Gastroesophageal sphincter (tissue), 4 donors: ENCODE measurements around the gene ELAVL1. TPM values are rescaled to one million over a fixed set of nuclear protein-coding genes. Genes with fewer than 3 reads are reported as not detected.

ENCODE experiments used
- ATAC-seq: fragments of 150-250 bp; one replicate; pipeline ENCODE4 v1.9.1; 2016; ENCODE audit warnings: mild to moderate bottlenecking, moderate library complexity
- H3K27ac ChIP-seq, 4 donors: fragments of 200-600 bp; sonication (generic) in 3 of 4; 1 replicate in 3 of 4; 2 replicates in 1 of 4; pipeline ENCODE4 v1.5.1; 2016 to 2019
- H3K27me3 ChIP-seq: fragments of 200-600 bp; sonication (generic); one replicate; pipeline ENCODE4 v1.5.1; 2019
- H3K36me3 ChIP-seq, 2 donors: fragments of 200-600 bp; sonication (generic); one replicate each; pipeline ENCODE4 v1.5.1; 2019; ENCODE audit warnings: control low read depth in 1 of 2
- H3K4me1 ChIP-seq, 3 donors: fragments of 200-600 bp; sonication (generic); 1 replicate in 2 of 3; 2 replicates in 1 of 3; pipeline ENCODE4 v1.5.1; 2016 to 2019; ENCODE audit warnings: control low read depth in 2 of 3
- H3K4me3 ChIP-seq, 2 donors: fragments of 200-600 bp; sonication (generic); one replicate each; pipeline ENCODE4 v1.5.1; 2019; ENCODE audit warnings: mild to moderate bottlenecking in 1 of 2, moderate library complexity in 1 of 2
- H3K9me3 ChIP-seq, 3 donors: fragments of 200-600 bp; sonication (generic); one replicate each; pipeline ENCODE4 v1.5.1; 2017 to 2019; ENCODE audit warnings: control low read depth in 2 of 3
- EP300 ChIP-seq: sonication (generic); formaldehyde crosslinking; IDR thresholded peaks from one replicate; pipeline ENCODE4 v1.6.1; 2017; ENCODE audit warnings: antibody characterized with exemption, mild to moderate bottlenecking
- POLR2A ChIP-seq, 2 donors: fragments of 450-650 bp; IDR thresholded peaks; one replicate each; pipeline ENCODE4 v1.6.1; 2017; ENCODE audit warnings: antibody characterized with exemption in 2 of 2, mild to moderate bottlenecking in 2 of 2, moderate library complexity in 1 of 2
- POLR2AphosphoS5 ChIP-seq: sonication (generic); formaldehyde crosslinking; IDR thresholded peaks from one replicate; pipeline ENCODE4 v1.6.1; 2017; ENCODE audit warnings: antibody characterized with exemption
- WGBS, 2 donors: methylation state at CpG; one replicate each; pipeline ENCODE4 v1.1.5; 2018; ENCODE audit warnings: low coverage in 1 of 2; 5-methylcytosine and 5-hydroxymethylcytosine counted together
- total RNA-seq, 4 donors: library from RNA; depleted of rRNA; stranded (reverse); fragments of >200 nt; gene quantifications; one replicate each; pipeline ENCODE4 v1.1.0, GENCODE V29; 2016
- TF ChIP-seq, protein P1 (sequence below), 4 experiments: fragments of 200-600 bp in 2 of 4; fragments of 450-650 bp in 2 of 4; sonication (generic) in 1 of 4; IDR thresholded peaks; one replicate each; pipeline ENCODE4 v1.5.1; 2017 to 2019; ENCODE audit warnings: antibody characterized with exemption in 4 of 4, mild to moderate bottlenecking in 2 of 4, moderate library complexity in 2 of 4

Gene ELAVL1
- total RNA-seq, 4 donors from 2014 or later = 30.8 to 62.5 (median 34.6) TPM

DNA sequence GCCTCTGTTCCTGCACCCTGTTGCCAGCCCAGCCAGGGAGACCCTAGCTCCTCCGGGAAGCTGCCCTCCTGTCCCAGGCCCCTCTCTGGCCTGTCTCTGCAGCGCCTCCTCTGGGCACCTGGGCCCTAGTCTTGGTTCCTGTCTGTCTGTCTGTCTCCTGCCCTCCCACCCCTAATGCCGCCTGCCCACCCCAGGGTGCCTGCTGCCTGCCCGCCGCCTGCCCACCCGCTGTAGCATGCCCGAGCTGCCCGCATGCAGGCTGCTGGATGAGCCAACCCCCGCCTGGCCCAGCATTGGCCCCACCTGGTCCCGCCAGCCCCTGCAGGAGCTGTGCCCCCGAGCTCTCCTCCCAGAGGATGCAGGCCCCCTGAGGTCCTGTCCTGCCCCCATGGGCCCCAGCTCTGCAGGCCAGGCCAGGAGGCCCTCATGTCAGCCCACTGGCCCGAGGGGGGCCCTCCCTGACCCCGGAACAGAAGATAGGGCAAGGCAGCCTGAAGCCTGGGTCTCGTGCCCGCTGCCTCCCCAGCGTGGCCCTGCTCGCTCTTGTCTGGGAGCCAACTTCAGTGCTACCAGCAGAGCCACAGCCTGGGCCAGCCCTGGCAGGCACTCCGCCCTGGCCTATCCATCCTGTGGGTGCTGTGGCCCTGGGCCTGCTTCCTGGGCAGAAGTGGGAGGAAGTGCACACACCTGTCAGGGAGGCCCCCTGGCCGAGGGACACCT, 96.5 kb downstream of the ELAVL1 start:
- Histone ChIP-seq H3K4me3 (no peak overlapping the region), H3K36me3 (peaks cover 0 to 86% of the 10 kb centered on the region in 2 donors), H3K9me3 (no peaks in the 10 kb centered on the region), H3K27ac (no peak overlapping the region), H3K4me1 (peaks cover 4 to 51% (median 26%) of the 10 kb centered on the region in 3 donors), H3K27me3 (no peaks in the 10 kb centered on the region)
- TF ChIP-seq EP300 (no peak), POLR2A (IDR thresholded peaks at IDR 0.05) (no peak), POLR2AphosphoS5 (no peak)
- TF ChIP-seq, protein P1, sequence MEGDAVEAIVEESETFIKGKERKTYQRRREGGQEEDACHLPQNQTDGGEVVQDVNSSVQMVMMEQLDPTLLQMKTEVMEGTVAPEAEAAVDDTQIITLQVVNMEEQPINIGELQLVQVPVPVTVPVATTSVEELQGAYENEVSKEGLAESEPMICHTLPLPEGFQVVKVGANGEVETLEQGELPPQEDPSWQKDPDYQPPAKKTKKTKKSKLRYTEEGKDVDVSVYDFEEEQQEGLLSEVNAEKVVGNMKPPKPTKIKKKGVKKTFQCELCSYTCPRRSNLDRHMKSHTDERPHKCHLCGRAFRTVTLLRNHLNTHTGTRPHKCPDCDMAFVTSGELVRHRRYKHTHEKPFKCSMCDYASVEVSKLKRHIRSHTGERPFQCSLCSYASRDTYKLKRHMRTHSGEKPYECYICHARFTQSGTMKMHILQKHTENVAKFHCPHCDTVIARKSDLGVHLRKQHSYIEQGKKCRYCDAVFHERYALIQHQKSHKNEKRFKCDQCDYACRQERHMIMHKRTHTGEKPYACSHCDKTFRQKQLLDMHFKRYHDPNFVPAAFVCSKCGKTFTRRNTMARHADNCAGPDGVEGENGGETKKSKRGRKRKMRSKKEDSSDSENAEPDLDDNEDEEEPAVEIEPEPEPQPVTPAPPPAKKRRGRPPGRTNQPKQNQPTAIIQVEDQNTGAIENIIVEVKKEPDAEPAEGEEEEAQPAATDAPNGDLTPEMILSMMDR (IDR thresholded peaks at IDR 0.05) = no peak
- ATAC-seq = no peak
- WGBS, 2 donors = 90 to 92% methylated on average over 2 to 5 of the region's 19 CpGs

Other genes with a start within 250 kb of the ELAVL1 start
- gene CLEC4M, start 242.4 kb downstream of the ELAVL1 start, total RNA-seq = not detected
- gene EVI5L, start 175.4 kb downstream of the ELAVL1 start, total RNA-seq = 10 to 100 TPM; 17.3 to 46.3 (median 22.2) TPM
- not detected for gene PRR36, start 131.3 kb downstream of the ELAVL1 start, total RNA-seq
- under 1 TPM; 0.13 to 0.32 (median 0.29) TPM for gene LRRC8E, start 117.1 kb downstream of the ELAVL1 start, total RNA-seq
- gene MAP2K7, start 101.8 kb downstream of the ELAVL1 start, total RNA-seq = 10 to 100 TPM; 13.9 to 23.4 (median 17.9) TPM
- 1 to 10 TPM; 2.8 to 8.5 (median 5.4) TPM for gene TGFBR3L, start 90.8 kb downstream of the ELAVL1 start, total RNA-seq
- gene SNAPC2, start 85.3 kb downstream of the ELAVL1 start, total RNA-seq = 10 to 100 TPM; 29.5 to 37.7 (median 33.4) TPM
- 10 to 100 TPM; 18.3 to 33.3 (median 26.4) TPM for gene CTXN1, start 79.5 kb downstream of the ELAVL1 start, total RNA-seq
- gene TIMM44, start 62.0 kb downstream of the ELAVL1 start, total RNA-seq = 100 to 1,000 TPM in 1 of 4 donors, 10 to 100 TPM in 3; 65.7 to 108 (median 86.4) TPM
- gene CCL25, start 47.1 kb upstream of the ELAVL1 start, total RNA-seq = not detected
- under 1 TPM in 1 of 4 donors, not detected in 3; 0.02 TPM for gene FBN3, start 144.0 kb upstream of the ELAVL1 start, total RNA-seq
- 10 to 100 TPM; 24.8 to 33.8 (median 31.9) TPM for gene CERS4, start 203.7 kb upstream of the ELAVL1 start, total RNA-seq